Measurements from ENCODE around the gene ITGB3. TPM values are rescaled to one million over a fixed set of nuclear protein-coding genes. Genes with fewer than 3 reads are reported as not detected.

ITGB3 gene
- total RNA-seq, 1 experiment from 2014 or later = not detected

DNA sequence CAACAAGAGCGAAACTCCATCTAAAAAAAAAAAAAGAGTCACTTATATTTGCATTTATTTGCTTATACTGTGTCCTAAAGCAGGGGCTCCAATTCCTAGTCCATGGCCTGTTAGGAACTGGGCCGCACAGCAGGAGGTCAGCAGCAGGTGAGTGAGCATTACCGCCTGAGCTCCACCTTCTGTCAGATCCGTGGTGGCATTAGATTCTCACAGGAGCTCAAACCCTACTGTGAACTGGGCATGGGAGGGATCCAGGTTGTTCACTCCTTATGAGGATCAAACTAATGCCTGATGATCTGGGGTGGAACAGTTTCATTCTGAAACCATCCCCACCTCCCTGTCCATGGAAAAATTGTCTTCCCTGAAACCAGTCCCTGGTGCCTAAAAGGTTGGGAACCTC, 24.9 kb downstream of the ITGB3 start:
- no peak overlapping the region for H3K27ac ChIP-seq (ENCODE audit: low read depth, low read length)
- H4K20me1 ChIP-seq (ENCODE audit: insufficient read depth) = no peaks in the 10 kb centered on the region
- CTCF ChIA-PET = interaction anchor here (1.1 kb wide), 1 partner anchor 37 kb away, joined by 3 read pairs; no protein-coding TSS in a partner anchor
- DNase-seq (ENCODE audit: low read depth, low spot score) = no peak
- H3K9me2 ChIP-seq (ENCODE audit: insufficient read depth) = no peaks in the 10 kb centered on the region
- RAD21 ChIA-PET (ENCODE audit: low non-redundant PET in 1 of 2, low total read pairs in 2 of 2, uncharacterized antibody in 2 of 2, unreplicated experiment in 2 of 2) = no interaction called here
- no peak overlapping the region for H3K4me3 ChIP-seq (replicated peaks in 1 of 2; ENCODE audit: low read depth in 1 of 2, low read length in 2 of 2)
- peaks cover 48 to 53% of the 10 kb centered on the region in 2 experiments for H3K4me1 ChIP-seq (ENCODE audit: control insufficient read depth in 1 of 2, insufficient read depth in 2 of 2, low read length in 2 of 2)
- no peaks in the 10 kb centered on the region for H3K36me3 ChIP-seq (ENCODE audit: control insufficient read depth in 1 of 2, insufficient read depth in 2 of 2, low read length in 2 of 2)
- no peaks in the 10 kb centered on the region for H3K27me3 ChIP-seq (ENCODE audit: insufficient read depth, low read length)
- POLR2A ChIA-PET = no interaction called here
- no peak for ATAC-seq
- TF ChIP-seq CBX3 (IDR thresholded peaks at IDR 0.05; ENCODE audit: low read depth) (no peak), CEBPB (IDR thresholded peaks at IDR 0.05; ENCODE audit: low read depth) (no peak), ZNF274 (IDR thresholded peaks at IDR 0.05; ENCODE audit: low read depth, low read length) (no peak), RAD21 (IDR thresholded peaks at IDR 0.05; ENCODE audit: low read depth) (no peak)
- TF ChIP-seq, protein P1, sequence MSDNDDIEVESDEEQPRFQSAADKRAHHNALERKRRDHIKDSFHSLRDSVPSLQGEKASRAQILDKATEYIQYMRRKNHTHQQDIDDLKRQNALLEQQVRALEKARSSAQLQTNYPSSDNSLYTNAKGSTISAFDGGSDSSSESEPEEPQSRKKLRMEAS (IDR thresholded peaks at IDR 0.05) = no peak
- no TSS peak for BruUV-seq (replicated peaks)
- H3K79me2 ChIP-seq (ENCODE audit: insufficient read depth, low read length) = no peaks in the 10 kb centered on the region
- H3K4me2 ChIP-seq (ENCODE audit: low read length) = peak overlapping the region; percentile 53
- peak overlapping the region; percentile 64 for H2AFZ ChIP-seq (ENCODE audit: low read depth, low read length, poor library complexity, severe bottlenecking)
- no peak overlapping the region for H3K9ac ChIP-seq (ENCODE audit: low read length)
- no peaks in the 10 kb centered on the region for H3K9me3 ChIP-seq (ENCODE audit: control insufficient read depth in 1 of 2, insufficient read depth in 1 of 2, low read depth in 1 of 2, low read length in 2 of 2)
- intact Hi-C loops (cut with micrococcal nuclease) = no loop called here

DNA sequence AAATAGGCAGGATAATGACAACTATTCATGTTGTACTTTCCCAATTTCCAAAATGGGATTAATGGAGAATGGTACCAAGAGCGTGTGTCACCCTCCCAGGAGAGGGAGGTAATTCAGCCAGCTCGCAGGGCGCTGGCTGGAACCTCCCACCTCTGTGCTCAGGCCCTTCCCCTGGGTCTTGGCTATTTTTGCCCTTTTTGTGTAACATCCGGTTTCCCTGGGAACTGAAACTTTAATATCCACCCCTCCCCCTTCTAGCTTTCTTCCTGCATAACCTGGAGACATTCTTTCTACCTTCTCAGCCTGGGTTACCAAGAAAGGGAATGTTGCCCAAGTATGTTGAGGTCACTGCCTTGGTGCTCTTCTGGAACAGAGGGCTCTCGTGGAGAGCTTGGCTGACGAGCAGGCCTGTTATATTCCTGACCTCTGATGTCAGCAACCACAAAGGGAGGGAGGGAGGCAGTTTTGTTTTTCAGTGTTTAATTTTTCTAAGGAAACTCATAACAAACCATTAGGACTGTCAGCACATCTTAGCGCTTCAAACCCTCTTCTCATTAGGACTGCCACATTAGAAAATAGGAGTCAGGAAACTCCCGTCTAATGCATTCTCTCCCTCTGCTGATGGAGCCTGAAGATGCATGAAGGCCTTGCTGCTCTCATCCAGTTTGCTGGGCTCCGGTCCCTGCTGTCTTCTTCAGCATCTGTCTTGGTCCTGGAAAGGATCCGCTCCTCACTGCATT, 25.6 kb downstream of the ITGB3 start:
- no peak for TF ChIP-seq SRF (IDR thresholded peaks at IDR 0.05; ENCODE audit: low read depth)
- TF ChIP-seq ZFX (IDR thresholded peaks at IDR 0.05) = 0 out of 2 replicates have a peak, but pooled peaks have one; percentile 10
- no peak for DNase-seq (ENCODE audit: low read depth, low spot score)
- Histone ChIP-seq H3K27me3 (ENCODE audit: insufficient read depth, low read length) (no peaks in the 10 kb centered on the region), H3K4me3 (replicated peaks in 1 of 2; ENCODE audit: low read depth in 1 of 2, low read length in 2 of 2) (no peak overlapping the region), H4K20me1 (ENCODE audit: insufficient read depth) (no peaks in the 10 kb centered on the region), H3K9me3 (ENCODE audit: control insufficient read depth in 1 of 2, insufficient read depth in 1 of 2, low read depth in 1 of 2, low read length in 2 of 2) (no peaks in the 10 kb centered on the region), H3K9me2 (ENCODE audit: insufficient read depth) (no peaks in the 10 kb centered on the region), H3K27ac (ENCODE audit: low read depth, low read length) (no peak overlapping the region), H3K36me3 (ENCODE audit: control insufficient read depth in 1 of 2, insufficient read depth in 2 of 2, low read length in 2 of 2) (no peaks in the 10 kb centered on the region), H3K9ac (ENCODE audit: low read length) (no peak overlapping the region), H3K4me1 (ENCODE audit: control insufficient read depth in 1 of 2, insufficient read depth in 2 of 2, low read length in 2 of 2) (peaks cover 48 to 53% of the 10 kb centered on the region in 2 experiments), H2AFZ (ENCODE audit: low read depth, low read length, poor library complexity, severe bottlenecking) (peak overlapping the region; percentile 64), H3K4me2 (ENCODE audit: low read length) (peak overlapping the region; percentile 53), H3K79me2 (ENCODE audit: insufficient read depth, low read length) (no peaks in the 10 kb centered on the region)
- ChIA-PET CTCF (interaction anchor here (1.1 kb wide), 1 partner anchor 36 kb away, joined by 3 read pairs; no protein-coding TSS in a partner anchor), POLR2A (no interaction called here), RAD21 (ENCODE audit: low non-redundant PET in 1 of 2, low total read pairs in 2 of 2, uncharacterized antibody in 2 of 2, unreplicated experiment in 2 of 2) (no interaction called here)
- intact Hi-C loops (cut with micrococcal nuclease) = no loop called here
- ATAC-seq = peak; percentile 48
- BruUV-seq (replicated peaks) = no TSS peak

Data from HCT116 (cell line).